ENCODE results near the gene DNAJC3. TPM values are rescaled to one million over a fixed set of nuclear protein-coding genes. Genes with fewer than 3 reads are reported as not detected.
A peak's percentile ranks its signal among the peaks of the same experiment; 100 is the strongest.

The DNAJC3 gene
- total and polyA plus RNA-seq, 2 of the 13 experiments (the other 11 are each of a cell fraction or from before 2014, with no cell fraction given) = 10.4 to 48.2 TPM

- Histone ChIP-seq H3K9ac (ENCODE audit: insufficient read depth, low read depth, low read length) (peak overlapping the region; percentile 92; the same call in 1 of the 2 replicates), H2AFZ (ENCODE audit: low read length) (no peak overlapping the region), H3K9me3 (ENCODE audit: low read length) (no peaks in the 10 kb centered on the region), H3K4me1 (ENCODE audit: insufficient read depth, low read length) (peaks cover 58% of the 10 kb centered on the region), H3K4me2 (ENCODE audit: low read depth, low read length) (peak overlapping the region; percentile 67; the same call in 1 of the 2 replicates), H3K4me3 (replicated peaks in 1 of 3; ENCODE audit: insufficient read depth in 1 of 3, low read depth in 2 of 3, low read length in 3 of 3) (0 out of 6 replicates have a peak overlapping the region, but pooled peaks of 1 of the 3 experiments have one; percentile 88), H3K79me2 (ENCODE audit: insufficient read depth, low read length) (peaks cover 82% of the 10 kb centered on the region), H3K27me3 (ENCODE audit: control insufficient read depth in 1 of 2, insufficient read depth in 2 of 2, low read length in 2 of 2) (no peaks in the 10 kb centered on the region; a peak in 1 of 5 replicates), H3K27ac (ENCODE audit: extremely low read length, insufficient read depth, low read length) (no peak overlapping the region), H4K20me1 (ENCODE audit: insufficient read depth, low read length) (peaks cover 8% of the 10 kb centered on the region), H3K36me3 (replicated peaks in 1 of 2; ENCODE audit: control insufficient read depth in 1 of 2, insufficient read depth in 2 of 2, low read length in 2 of 2) (0 out of 5 replicates have a peak, but pooled peaks cover 0 to under 1% of the 10 kb centered on the region in 2 experiments)
- intact Hi-C loops (cut with micrococcal nuclease; ENCODE audit: unreplicated experiment) (loop anchor here (5.0 to 10.0 kb wide), 2 partner anchors 37 to 105 kb away; partner anchors contain the start of gene DZIP1), in situ Hi-C loops (cut with HindIII; ENCODE audit: extremely low pct_ligation_motif_present, low pct_unique_long_range_greater_than_20kb) (no loop called here)
- no TSS peak for BruUV-seq (replicated peaks)
- 76% methylated on average over 2 of the region's 2 CpGs for WGBS (ENCODE audit: low lambda C conversion rate)
- FAIRE-seq (no peak), ATAC-seq (no peak), DNase-seq (ENCODE audit: low spot score) (no peak)
- ChIA-PET CTCF (ENCODE audit: low intra/inter-chr PET ratio, low total read pairs) (no interaction called here), POLR2A (no interaction called here)
- TF ChIP-seq ZC3H13 (CRISPR knock-in tag; IDR thresholded peaks at IDR 0.05) (no peak), ZNF432 (CRISPR knock-in tag; IDR thresholded peaks at IDR 0.05; ENCODE audit: borderline replicate concordance) (no peak), PAX8 (CRISPR knock-in tag; IDR thresholded peaks at IDR 0.05; ENCODE audit: borderline replicate concordance) (no peak), GATA4 (IDR thresholded peaks at IDR 0.05; ENCODE audit: borderline replicate concordance, low read depth) (no peak)
Observed at GRCh38 chr13:95679722-95680121, 2.8 kb downstream of the DNAJC3 start.

- ATAC-seq = peak; percentile 54
- ChIA-PET POLR2A (interaction anchor here (2.5 kb wide), 1 partner anchor 8 kb away, joined by 7 read pairs; the partner anchor contains the start of gene DNAJC3), CTCF (ENCODE audit: low intra/inter-chr PET ratio, low total read pairs) (no interaction called here)
- no peak overlapping the region for H2AFZ ChIP-seq (ENCODE audit: low read length)
- 100% methylated on average over 2 of the region's 2 CpGs for WGBS (ENCODE audit: low lambda C conversion rate)
- H3K9me3 ChIP-seq (ENCODE audit: low read length) = no peaks in the 10 kb centered on the region
- H3K36me3 ChIP-seq (replicated peaks in 1 of 2; ENCODE audit: control insufficient read depth in 1 of 2, insufficient read depth in 2 of 2, low read length in 2 of 2) = 0 out of 5 replicates have a peak, but pooled peaks cover 0 to 1% of the 10 kb centered on the region in 2 experiments
- no peak for FAIRE-seq
- peaks cover 90% of the 10 kb centered on the region for H3K79me2 ChIP-seq (ENCODE audit: insufficient read depth, low read length)
- H3K27ac ChIP-seq (ENCODE audit: extremely low read length, insufficient read depth, low read length) = no peak overlapping the region
- no peak overlapping the region for H3K4me3 ChIP-seq (replicated peaks in 1 of 3; ENCODE audit: insufficient read depth in 1 of 3, low read depth in 2 of 3, low read length in 3 of 3)
- H3K9ac ChIP-seq (ENCODE audit: insufficient read depth, low read depth, low read length) = no peak overlapping the region
- BruUV-seq (replicated peaks) = no TSS peak
- DNase-seq (ENCODE audit: low spot score) = no peak
- no peak overlapping the region for H3K4me2 ChIP-seq (ENCODE audit: low read depth, low read length)
- H3K4me1 ChIP-seq (ENCODE audit: insufficient read depth, low read length) = peaks cover 57% of the 10 kb centered on the region
- H4K20me1 ChIP-seq (ENCODE audit: insufficient read depth, low read length) = peaks cover 6% of the 10 kb centered on the region
- in situ Hi-C loops (cut with HindIII; ENCODE audit: extremely low pct_ligation_motif_present, low pct_unique_long_range_greater_than_20kb) (no loop called here), intact Hi-C loops (cut with micrococcal nuclease; ENCODE audit: unreplicated experiment) (no loop called here)
- H3K27me3 ChIP-seq (ENCODE audit: control insufficient read depth in 1 of 2, insufficient read depth in 2 of 2, low read length in 2 of 2) = no peaks in the 10 kb centered on the region
- TF ChIP-seq ZC3H4 (CRISPR knock-in tag; IDR thresholded peaks at IDR 0.05; ENCODE audit: borderline replicate concordance) (no peak), ZNF296 (CRISPR knock-in tag; conservative IDR thresholded peaks at IDR 0.05) (no peak), GMEB2 (CRISPR knock-in tag; IDR thresholded peaks at IDR 0.05; ENCODE audit: low read depth) (no peak), DR1 (CRISPR knock-in tag; IDR thresholded peaks at IDR 0.05) (no peak), AKNA (CRISPR knock-in tag; IDR thresholded peaks at IDR 0.05; ENCODE audit: borderline replicate concordance) (no peak), ZNF768 (CRISPR knock-in tag; IDR thresholded peaks at IDR 0.05) (no peak)
Observed at GRCh38 chr13:95684418-95684817, 7.5 kb downstream of the DNAJC3 start.
